HG03354 (cell line): ENCODE results near the gene NDUFB6.
"Not testable (repeated sequence)": the region's sequence is repeated elsewhere in the genome, so short reads cannot be mapped to it uniquely, and the experiment has no call there.

Source experiments
- ATAC-seq: cut with Tn5 transposase; IDR thresholded peaks from one replicate; pipeline ENCODE4 v1.9.1; 2021; ENCODE audit warnings: mild to moderate bottlenecking; ENCODE audit not compliant: unreplicated experiment, poor library complexity, severe bottlenecking

The NDUFB6 gene

GRCh38 chr9:32524892-32525708 lies 47.9 kb downstream of the NDUFB6 start:
- peak; percentile 23 for ATAC-seq

- ATAC-seq = not testable (repeated sequence)
Observed at GRCh38 chr9:32524558-32524891, 48.4 kb downstream of the NDUFB6 start.

- ATAC-seq = no peak
Observed at GRCh38 chr9:32523910-32524309, 49.0 kb downstream of the NDUFB6 start.

- no peak for ATAC-seq
Observed at GRCh38 chr9:32518276-32518675, 54.7 kb downstream of the NDUFB6 start.

GRCh38 chr9:32516241-32516640 lies 56.7 kb downstream of the NDUFB6 start:
- no peak for ATAC-seq

- no peak for ATAC-seq
Observed at GRCh38 chr9:32508728-32509127, 64.2 kb downstream of the NDUFB6 start.

GRCh38 chr9:32503008-32503407 lies 70.0 kb downstream of the NDUFB6 start:
- ATAC-seq = no peak
